ENCODE measurements around the gene BEND6.

DNA sequence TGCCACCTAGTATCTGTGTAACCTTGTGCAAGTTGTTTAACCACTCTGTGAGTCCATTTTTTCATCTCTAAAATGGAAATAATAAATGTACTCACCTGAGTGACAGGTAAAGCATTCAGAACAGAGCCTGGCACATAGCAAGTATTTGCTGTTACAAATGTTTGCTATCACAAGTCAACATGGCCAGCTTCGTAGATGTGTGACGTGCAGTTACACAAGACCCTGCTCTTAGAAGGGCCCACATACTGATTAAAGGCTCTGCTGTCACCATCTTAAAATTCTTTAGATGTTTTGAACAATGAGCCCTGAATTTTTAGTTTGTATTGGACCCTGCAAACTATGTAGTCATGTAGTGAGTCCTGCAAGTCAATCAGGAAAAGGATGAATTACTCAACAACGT is 51.2 kb downstream of the BEND6 start:
- TF ChIP-seq, protein P1, sequence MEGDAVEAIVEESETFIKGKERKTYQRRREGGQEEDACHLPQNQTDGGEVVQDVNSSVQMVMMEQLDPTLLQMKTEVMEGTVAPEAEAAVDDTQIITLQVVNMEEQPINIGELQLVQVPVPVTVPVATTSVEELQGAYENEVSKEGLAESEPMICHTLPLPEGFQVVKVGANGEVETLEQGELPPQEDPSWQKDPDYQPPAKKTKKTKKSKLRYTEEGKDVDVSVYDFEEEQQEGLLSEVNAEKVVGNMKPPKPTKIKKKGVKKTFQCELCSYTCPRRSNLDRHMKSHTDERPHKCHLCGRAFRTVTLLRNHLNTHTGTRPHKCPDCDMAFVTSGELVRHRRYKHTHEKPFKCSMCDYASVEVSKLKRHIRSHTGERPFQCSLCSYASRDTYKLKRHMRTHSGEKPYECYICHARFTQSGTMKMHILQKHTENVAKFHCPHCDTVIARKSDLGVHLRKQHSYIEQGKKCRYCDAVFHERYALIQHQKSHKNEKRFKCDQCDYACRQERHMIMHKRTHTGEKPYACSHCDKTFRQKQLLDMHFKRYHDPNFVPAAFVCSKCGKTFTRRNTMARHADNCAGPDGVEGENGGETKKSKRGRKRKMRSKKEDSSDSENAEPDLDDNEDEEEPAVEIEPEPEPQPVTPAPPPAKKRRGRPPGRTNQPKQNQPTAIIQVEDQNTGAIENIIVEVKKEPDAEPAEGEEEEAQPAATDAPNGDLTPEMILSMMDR (IDR thresholded peaks at IDR 0.05): no peak
- TF ChIP-seq POLR2A (IDR thresholded peaks at IDR 0.05) (no peak), EP300 (IDR thresholded peaks at IDR 0.05; ENCODE audit: low read depth) (no peak)
